VCaP (cell line): Measurements from ENCODE around the gene TJP1.

ENCODE experiments used
- H3K27ac ChIP-seq: fragments of 450-650 bp; 2 replicates; pipeline ENCODE4 v1.5.1; 2017
- CTCF ChIP-seq: fragments of 450-650 bp; conservative IDR thresholded peaks from 2 replicates; pipeline ENCODE4 v1.5.1; 2017; ENCODE audit warnings: mild to moderate bottlenecking, moderate library complexity

Gene TJP1

GRCh38 chr15:29685156-29686078 is 136.9 kb downstream of the TJP1 start:
- no peak for TF ChIP-seq CTCF
- H3K27ac ChIP-seq, result no peak overlapping the region

GRCh38 chr15:29682781-29683180 is 139.5 kb downstream of the TJP1 start:
- H3K27ac ChIP-seq, result no peak overlapping the region
- no peak for TF ChIP-seq CTCF

DNA sequence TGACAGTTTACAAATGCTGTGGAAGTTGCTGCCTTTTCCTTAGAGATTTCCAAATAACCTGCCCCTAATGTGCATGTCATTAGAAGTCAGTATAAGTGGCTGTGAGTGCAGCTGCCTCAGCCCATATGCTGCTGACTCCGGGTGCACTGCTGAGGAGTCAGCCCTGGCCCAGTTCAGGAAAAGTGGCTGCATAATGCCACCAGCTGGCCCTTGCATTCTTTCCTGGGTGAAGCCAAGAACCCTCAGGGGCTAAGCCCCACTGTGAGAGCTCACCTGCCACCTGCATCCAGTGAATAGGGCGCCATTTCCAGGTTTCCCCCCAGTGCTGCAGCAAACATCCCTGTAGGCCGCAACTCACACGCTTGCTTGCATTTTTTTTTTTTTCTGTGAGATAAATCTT is 139.9 kb downstream of the TJP1 start:
- no peak for TF ChIP-seq CTCF
- H3K27ac ChIP-seq, result no peak overlapping the region

DNA sequence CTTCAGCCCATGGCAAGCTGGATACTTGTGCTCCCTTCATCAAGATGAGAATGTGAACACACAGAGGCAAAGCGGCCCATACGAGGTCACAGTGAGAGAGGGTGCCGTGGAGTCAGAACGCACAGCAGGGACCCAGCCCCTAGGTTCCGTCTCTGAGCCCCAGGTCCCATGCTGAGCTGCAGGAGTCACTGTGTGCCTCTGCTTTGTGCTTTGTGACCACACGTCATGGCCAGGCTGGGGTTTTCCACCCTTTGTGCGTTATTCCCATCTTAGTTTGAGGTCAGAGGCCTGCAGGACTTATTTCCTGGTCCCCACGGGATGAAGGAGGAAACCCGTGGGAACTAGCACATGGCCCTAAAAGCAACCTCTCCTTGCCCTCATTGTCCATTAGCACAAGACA is 140.3 kb downstream of the TJP1 start:
- no peak for TF ChIP-seq CTCF

DNA sequence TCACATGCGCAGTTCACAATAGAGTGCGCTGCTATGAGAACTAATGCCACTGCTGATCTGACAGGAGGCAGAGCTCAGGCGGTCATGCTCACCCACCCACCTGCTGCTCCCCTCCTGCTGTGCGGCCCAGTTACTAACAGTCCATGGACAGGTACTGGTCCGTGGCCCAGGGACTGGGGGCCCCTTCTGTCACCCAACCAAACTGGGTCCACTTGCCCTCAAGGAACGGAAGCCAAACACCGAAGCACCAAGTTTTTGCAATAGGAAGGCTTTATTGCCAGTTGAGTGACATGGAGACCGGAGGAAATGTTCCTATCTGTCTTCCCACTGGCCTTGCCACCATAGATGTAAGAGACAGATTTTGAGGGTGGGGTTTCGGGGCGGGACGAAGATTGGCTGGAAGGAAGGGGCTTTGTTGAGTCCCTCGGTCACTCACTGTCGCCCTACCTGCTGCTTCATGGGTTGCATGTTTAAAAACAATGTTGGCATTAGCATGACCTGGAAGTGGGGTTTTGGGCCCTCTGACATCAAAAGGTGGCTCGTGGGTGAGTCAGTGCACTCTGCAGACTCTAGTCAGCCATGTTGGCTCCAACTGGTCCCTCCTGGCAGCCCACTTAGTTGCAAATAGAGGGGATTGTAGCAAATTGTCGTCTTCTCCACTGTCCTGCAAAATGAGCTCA is 141.0 kb downstream of the TJP1 start:
- no peak for TF ChIP-seq CTCF
- no peak overlapping the region for H3K27ac ChIP-seq

More for the DNA sequence above, 140.3 kb downstream of the TJP1 start:
- H3K27ac ChIP-seq, result no peak overlapping the region

GRCh38 chr15:29680465-29681165 is 141.7 kb downstream of the TJP1 start:
- no peak overlapping the region for H3K27ac ChIP-seq
- peak; percentile 43 for TF ChIP-seq CTCF

GRCh38 chr15:29678504-29679034 is 143.7 kb downstream of the TJP1 start:
- H3K27ac ChIP-seq, result no peak overlapping the region
- no peak for TF ChIP-seq CTCF
